HepG2 (cell line): ENCODE data around the gene CCDC174.

Source experiments
- CBX2 ChIP-seq, 2 experiments: fragments of 200-600 bp in 1 of 2; sonication (generic); formaldehyde crosslinking in 1 of 2; IDR thresholded peaks; 2 replicates each; pipeline versions ENCODE4 v1.7.0 to v1.8.1; 2018 to 2022; ENCODE audit warnings: low read depth in 2 of 2, low read length in 1 of 2, mild to moderate bottlenecking in 1 of 2, missing genetic modification reagents in 1 of 2
- DDIT3 ChIP-seq: sonication (generic); formaldehyde crosslinking; IDR thresholded peaks from 2 replicates; pipeline ENCODE4 v1.4.0; 2020; ENCODE audit warnings: mild to moderate bottlenecking, missing genetic modification reagents
- ESRRA ChIP-seq: sonication (generic); formaldehyde crosslinking; IDR thresholded peaks from 2 replicates; pipeline ENCODE4 v1.5.1; 2020; ENCODE audit warnings: mild to moderate bottlenecking, low read depth, missing genetic modification reagents
- JUND ChIP-seq: sonication (generic); formaldehyde crosslinking; IDR thresholded peaks from 2 replicates; pipeline ENCODE4 v1.8.0; 2022; ENCODE audit warnings: mild to moderate bottlenecking, missing genetic modification reagents
- NCOA1 ChIP-seq: sonication (generic); formaldehyde crosslinking; IDR thresholded peaks from 2 replicates; pipeline ENCODE4 v1.9.0; 2021; ENCODE audit warnings: missing genetic modification reagents
- RNF219 ChIP-seq: sonication (generic); formaldehyde crosslinking; IDR thresholded peaks from 2 replicates; pipeline ENCODE4 v1.5.0; 2020; ENCODE audit warnings: mild to moderate bottlenecking, missing genetic modification reagents
- TCF7L2 ChIP-seq: IDR thresholded peaks from 2 replicates; pipeline ENCODE4 v1.6.1; 2011; ENCODE audit warnings: mild to moderate bottlenecking, low read depth, low read length, moderate library complexity
- ZSCAN21 ChIP-seq: sonication (generic); formaldehyde crosslinking; IDR thresholded peaks from 2 replicates; pipeline ENCODE4 v1.8.0; 2022; ENCODE audit warnings: mild to moderate bottlenecking, missing genetic modification reagents, moderate library complexity, borderline replicate concordance

- TF ChIP-seq TCF7L2: no peak
- no peak for TF ChIP-seq CBX2 (IDR thresholded peaks at IDR 0.05; ENCODE audit: low read depth, low read length)
- TF ChIP-seq CBX2 (CRISPR knock-in tag; IDR thresholded peaks at IDR 0.05; ENCODE audit: low read depth): no peak
- no peak for TF ChIP-seq ZSCAN21 (CRISPR knock-in tag)
- TF ChIP-seq DDIT3 (CRISPR knock-in tag): no peak
- no peak for TF ChIP-seq ESRRA
- TF ChIP-seq JUND (CRISPR knock-in tag): no peak
- no peak for TF ChIP-seq RNF219 (CRISPR knock-in tag)
- no peak for TF ChIP-seq NCOA1 (CRISPR knock-in tag)
Observed at GRCh38 chr3:14630404-14631100, 21.0 kb upstream of the CCDC174 start.
